Caco-2 (cell line): ENCODE measurements around the gene SPCS3. TPM values are rescaled to one million over a fixed set of nuclear protein-coding genes. Genes with fewer than 3 reads are reported as not detected.
"Not testable (repeated sequence)": the region's sequence is repeated elsewhere in the genome, so short reads cannot be mapped to it uniquely, and the experiment has no call there.

Experiments used
- BruUV-seq: library from RNA; stranded (reverse); fragments of 400-500 nt; replicated peaks from 2 replicates; lab custom pipeline; 2021; lab: Mats Ljungman, UMichigan
- CTCF ChIA-PET: fragments of 300-600 bp; sonication (Branson Sonifier 250); formaldehyde crosslinking; loops from one replicate; lab custom pipeline; 2022; ENCODE audit warnings: antibody characterized with exemption; lab: Charles Lee
- POLR2A ChIA-PET: fragments of 300-600 bp; sonication (Branson Sonifier 250); formaldehyde crosslinking; loops from one replicate; lab custom pipeline; 2022; ENCODE audit warnings: antibody characterized with exemption; lab: Charles Lee
- DNase-seq, 2 experiments: peaks; one replicate each; pipeline versions ENCODE4 v3.0.0 to v3.0.0-alpha.2; 2020 to 2022
- H3K27me3 ChIP-seq: replicated peaks from 2 replicates; pipeline ENCODE4 v1.6.0; 2011; ENCODE audit warnings: low read length; ENCODE audit not compliant: control insufficient read depth, insufficient read depth
- H3K36me3 ChIP-seq: 2 replicates; pipeline ENCODE4 v1.5.1; 2011; ENCODE audit warnings: low read length; ENCODE audit not compliant: control insufficient read depth, insufficient read depth
- H3K4me1 ChIP-seq: fragments of 250-450 bp; sonication (Bioruptor Pico); 2 replicates; pipeline ENCODE4 v1.5.1; 2020; ENCODE audit warnings: mild to moderate bottlenecking
- H3K4me3 ChIP-seq: 2 replicates; pipeline ENCODE4 v1.5.1; 2011; ENCODE audit warnings: low read depth, mild to moderate bottlenecking, control low read depth, low read length
- H3K9me3 ChIP-seq: fragments of 250-450 bp; sonication (Bioruptor Pico); 2 replicates; pipeline ENCODE4 v1.5.1; 2020; ENCODE audit warnings: mild to moderate bottlenecking, moderate library complexity
- H3K27ac Mint-ChIP-seq: one replicate; pipeline ENCODE4 v1.8.0; 2022; ENCODE audit warnings: mixed read lengths; ENCODE audit not compliant: unreplicated experiment
- H3K27me3 Mint-ChIP-seq: one replicate; pipeline ENCODE4 v1.8.0; 2022; ENCODE audit warnings: mixed read lengths; ENCODE audit not compliant: insufficient read depth, unreplicated experiment
- H3K36me3 Mint-ChIP-seq: one replicate; pipeline ENCODE4 v1.8.0; 2022; ENCODE audit warnings: mild to moderate bottlenecking, mixed read lengths; ENCODE audit not compliant: insufficient read depth, unreplicated experiment
- H3K4me1 Mint-ChIP-seq: one replicate; pipeline ENCODE4 v1.8.0; 2022; ENCODE audit warnings: low read depth, mixed read lengths; ENCODE audit not compliant: unreplicated experiment
- H3K4me3 Mint-ChIP-seq: one replicate; pipeline ENCODE4 v1.8.0; 2022; ENCODE audit warnings: mild to moderate bottlenecking, moderate library complexity, mixed read lengths; ENCODE audit not compliant: unreplicated experiment
- H3K9me3 Mint-ChIP-seq: one replicate; pipeline ENCODE4 v1.8.0; 2022; ENCODE audit warnings: mixed read lengths; ENCODE audit not compliant: unreplicated experiment
- CTCF ChIP-seq, 2 experiments: fragments of 200-600 bp in 1 of 2; IDR thresholded peaks; 1 replicate in 1 of 2; 2 replicates in 1 of 2; pipeline versions ENCODE4 v1.5.1 to v1.8.0; 2011 to 2022; ENCODE audit warnings: antibody characterized with exemption in 1 of 2, control low read depth in 1 of 2, inconsistent platforms in 1 of 2, low read depth in 1 of 2, low read length in 1 of 2, mild to moderate bottlenecking in 1 of 2, moderate library complexity in 1 of 2; ENCODE audit not compliant: insufficient read depth in 1 of 2, severe bottlenecking in 1 of 2, unreplicated experiment in 1 of 2
- intact Hi-C: fragments of 100-400 bp; cut with micrococcal nuclease; formaldehyde crosslinking; loops from one replicate; pipeline ENCODE4 v1.10.0; 2022; ENCODE audit not compliant: unreplicated experiment
- total RNA-seq: library from RNA; stranded (reverse); gene quantifications from 2 replicates; pipeline ENCODE4 v1.2.3, GENCODE V29; 2022

The SPCS3 gene
- total RNA-seq, 1 experiment from 2014 or later = 56.2 TPM

GRCh38 chr4:176292920-176293319 is 26.8 kb upstream of the SPCS3 start:
- Mint-ChIP-seq H3K27me3 (peaks cover 3% of the 10 kb centered on the region), H3K4me1 (no peaks in the 10 kb centered on the region), H3K4me3 (no peak overlapping the region), H3K27ac (no peak overlapping the region), H3K36me3 (no peaks in the 10 kb centered on the region), H3K9me3 (no peaks in the 10 kb centered on the region)
- Histone ChIP-seq H3K4me1 (no peaks in the 10 kb centered on the region), H3K36me3 (no peaks in the 10 kb centered on the region), H3K4me3 (no peak overlapping the region), H3K27me3 (no peaks in the 10 kb centered on the region), H3K9me3 (no peaks in the 10 kb centered on the region)
- intact Hi-C loops = no loop called here
- no peak for TF ChIP-seq CTCF (IDR thresholded peaks at IDR 0.05; ENCODE audit: insufficient read depth in 1 of 2, low read depth in 1 of 2, low read length in 1 of 2, severe bottlenecking in 1 of 2, unreplicated experiment in 1 of 2)
- POLR2A ChIA-PET = no interaction called here
- no peak for DNase-seq
- BruUV-seq = no TSS peak
- CTCF ChIA-PET = no interaction called here

GRCh38 chr4:176293660-176294059 is 26.1 kb upstream of the SPCS3 start:
- no peaks in the 10 kb centered on the region for H3K27me3 Mint-ChIP-seq
- Histone ChIP-seq H3K36me3 (no peaks in the 10 kb centered on the region), H3K4me1 (no peaks in the 10 kb centered on the region), H3K9me3 (no peaks in the 10 kb centered on the region), H3K4me3 (no peak overlapping the region), H3K27me3 (no peaks in the 10 kb centered on the region)
- ChIA-PET CTCF (no interaction called here), POLR2A (no interaction called here)
- no peak for TF ChIP-seq CTCF (IDR thresholded peaks at IDR 0.05; ENCODE audit: insufficient read depth in 1 of 2, low read depth in 1 of 2, low read length in 1 of 2, severe bottlenecking in 1 of 2, unreplicated experiment in 1 of 2)
- no peaks in the 10 kb centered on the region for H3K4me1 Mint-ChIP-seq
- H3K9me3 Mint-ChIP-seq = no peaks in the 10 kb centered on the region
- intact Hi-C loops = no loop called here
- H3K36me3 Mint-ChIP-seq = no peaks in the 10 kb centered on the region
- no peak overlapping the region for H3K27ac Mint-ChIP-seq
- no TSS peak for BruUV-seq
- H3K4me3 Mint-ChIP-seq = no peak overlapping the region
- no peak for DNase-seq

GRCh38 chr4:176295907-176296306 is 23.9 kb upstream of the SPCS3 start:
- CTCF ChIA-PET, H3K27me3 ChIP-seq, DNase-seq, H3K4me3 ChIP-seq, H3K4me1 Mint-ChIP-seq, H3K36me3 ChIP-seq, BruUV-seq, H3K9me3 ChIP-seq, H3K27me3 Mint-ChIP-seq, H3K4me1 ChIP-seq, intact Hi-C loops, H3K27ac Mint-ChIP-seq, H3K36me3 Mint-ChIP-seq, H3K4me3 Mint-ChIP-seq, H3K9me3 Mint-ChIP-seq, POLR2A ChIA-PET: not testable (repeated sequence)

GRCh38 chr4:176298664-176299063 is 21.1 kb upstream of the SPCS3 start:
- CTCF ChIA-PET = no interaction called here
- Mint-ChIP-seq H3K9me3 (no peaks in the 10 kb centered on the region), H3K27ac (no peak overlapping the region), H3K36me3 (no peaks in the 10 kb centered on the region), H3K27me3 (no peaks in the 10 kb centered on the region), H3K4me1 (peaks cover 8% of the 10 kb centered on the region), H3K4me3 (no peak overlapping the region)
- DNase-seq = no peak
- H3K9me3 ChIP-seq = no peaks in the 10 kb centered on the region
- BruUV-seq = no TSS peak
- no peaks in the 10 kb centered on the region for H3K36me3 ChIP-seq
- intact Hi-C loops = no loop called here
- peaks cover 14% of the 10 kb centered on the region for H3K4me1 ChIP-seq
- no peak for TF ChIP-seq CTCF (IDR thresholded peaks at IDR 0.05; ENCODE audit: insufficient read depth in 1 of 2, low read depth in 1 of 2, low read length in 1 of 2, severe bottlenecking in 1 of 2, unreplicated experiment in 1 of 2)
- POLR2A ChIA-PET = no interaction called here
- H3K4me3 ChIP-seq = no peak overlapping the region
- no peaks in the 10 kb centered on the region for H3K27me3 ChIP-seq
